ENCODE results near the gene SCNN1A. TPM values are rescaled to one million over a fixed set of nuclear protein-coding genes. Genes with fewer than 3 reads are reported as not detected.

The SCNN1A gene
- total and polyA plus RNA-seq, 4 donors: 86.6 to 312 (median 125) TPM

DNA sequence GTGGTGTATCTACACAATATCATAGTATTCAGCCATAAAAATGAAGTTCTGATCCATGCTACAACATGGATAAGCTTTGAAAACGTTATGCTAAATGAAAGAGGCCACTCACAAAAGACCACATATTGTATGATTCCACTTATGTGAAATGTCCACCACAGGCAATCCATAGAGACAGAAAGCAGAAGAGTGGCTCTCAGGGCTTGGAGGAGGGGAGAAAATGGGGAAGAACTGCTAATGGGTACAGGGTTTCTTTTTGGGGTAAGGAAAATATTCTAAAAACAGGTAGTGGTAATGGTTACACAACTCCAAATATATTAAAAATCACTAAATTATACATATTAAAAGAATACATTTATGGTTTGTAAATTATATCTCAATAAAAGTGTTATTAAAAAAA lies 16.5 kb downstream of the SCNN1A start:
- no peak overlapping the region for H3K4me3 ChIP-seq
- 46 to 62% methylated on average over 1 of the region's 1 CpG for whole genome bisulfite sequencing, 2 donors
- ATAC-seq (ENCODE audit: insufficient read depth, low FRiP score) (no peak), DNase-seq (no peak)
- TF ChIP-seq, protein P1, sequence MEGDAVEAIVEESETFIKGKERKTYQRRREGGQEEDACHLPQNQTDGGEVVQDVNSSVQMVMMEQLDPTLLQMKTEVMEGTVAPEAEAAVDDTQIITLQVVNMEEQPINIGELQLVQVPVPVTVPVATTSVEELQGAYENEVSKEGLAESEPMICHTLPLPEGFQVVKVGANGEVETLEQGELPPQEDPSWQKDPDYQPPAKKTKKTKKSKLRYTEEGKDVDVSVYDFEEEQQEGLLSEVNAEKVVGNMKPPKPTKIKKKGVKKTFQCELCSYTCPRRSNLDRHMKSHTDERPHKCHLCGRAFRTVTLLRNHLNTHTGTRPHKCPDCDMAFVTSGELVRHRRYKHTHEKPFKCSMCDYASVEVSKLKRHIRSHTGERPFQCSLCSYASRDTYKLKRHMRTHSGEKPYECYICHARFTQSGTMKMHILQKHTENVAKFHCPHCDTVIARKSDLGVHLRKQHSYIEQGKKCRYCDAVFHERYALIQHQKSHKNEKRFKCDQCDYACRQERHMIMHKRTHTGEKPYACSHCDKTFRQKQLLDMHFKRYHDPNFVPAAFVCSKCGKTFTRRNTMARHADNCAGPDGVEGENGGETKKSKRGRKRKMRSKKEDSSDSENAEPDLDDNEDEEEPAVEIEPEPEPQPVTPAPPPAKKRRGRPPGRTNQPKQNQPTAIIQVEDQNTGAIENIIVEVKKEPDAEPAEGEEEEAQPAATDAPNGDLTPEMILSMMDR (IDR thresholded peaks at IDR 0.05; ENCODE audit: control extremely low read depth, extremely low read depth): no peak
- no peak overlapping the region for H3K9ac ChIP-seq (ENCODE audit: insufficient read depth in 1 of 2, low read length in 2 of 2)
- no peaks in the 10 kb centered on the region for H3K9me3 ChIP-seq (ENCODE audit: control insufficient read depth in 4 of 4, insufficient read depth in 3 of 4, low read length in 3 of 4)
- H3K4me1 ChIP-seq (ENCODE audit: control insufficient read depth in 5 of 5, insufficient read depth in 5 of 5, low read length in 5 of 5): peaks cover 0 to 14% (median 7%) of the 10 kb centered on the region in 5 donors
- peaks cover 0 to 6% (median 0%) of the 10 kb centered on the region in 4 donors for H3K36me3 ChIP-seq (ENCODE audit: control insufficient read depth in 4 of 4, insufficient read depth in 4 of 4, low read length in 4 of 4)
- H3K27ac ChIP-seq (ENCODE audit: low read depth in 1 of 2, low read length in 1 of 2): no peak overlapping the region
- no peaks in the 10 kb centered on the region for H3K27me3 ChIP-seq (ENCODE audit: control insufficient read depth in 3 of 3, insufficient read depth in 3 of 3, low read length in 2 of 3)

DNA sequence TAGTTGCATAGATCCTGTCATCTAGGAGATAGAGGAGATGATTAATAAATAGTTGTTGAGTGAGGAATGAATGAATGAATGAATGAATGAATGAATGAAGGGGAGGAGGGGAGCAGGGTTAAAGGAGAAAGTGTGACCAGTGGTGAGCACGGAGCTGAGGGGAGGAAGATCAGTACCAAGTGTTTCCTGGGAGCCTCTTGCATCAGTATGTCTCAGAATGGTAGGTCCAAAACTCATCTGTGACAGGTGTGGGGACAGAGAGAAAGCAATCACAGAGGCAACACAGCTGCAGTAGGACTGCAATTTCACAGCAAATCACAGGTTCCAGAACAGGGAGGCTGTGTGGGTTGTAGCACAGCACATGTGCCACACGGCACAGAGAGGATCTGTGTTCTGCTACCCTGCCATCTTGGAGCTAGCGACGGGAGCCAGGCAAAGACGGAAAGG lies 19.0 kb downstream of the SCNN1A start:
- WGBS, 2 donors: 84 to 92% methylated on average over 5 of the region's 5 CpGs
- peaks cover 0 to 14% (median 5%) of the 10 kb centered on the region in 5 donors for H3K4me1 ChIP-seq (ENCODE audit: control insufficient read depth in 5 of 5, insufficient read depth in 5 of 5, low read length in 5 of 5)
- H3K27ac ChIP-seq (ENCODE audit: low read depth in 1 of 2, low read length in 1 of 2): no peak overlapping the region
- no peak overlapping the region for H3K9ac ChIP-seq (ENCODE audit: insufficient read depth in 1 of 2, low read length in 2 of 2)
- H3K27me3 ChIP-seq (ENCODE audit: control insufficient read depth in 3 of 3, insufficient read depth in 3 of 3, low read length in 2 of 3): no peaks in the 10 kb centered on the region
- H3K36me3 ChIP-seq (ENCODE audit: control insufficient read depth in 4 of 4, insufficient read depth in 4 of 4, low read length in 4 of 4): peaks cover 0 to 4% (median 0%) of the 10 kb centered on the region in 4 donors
- DNase-seq (no peak), ATAC-seq (ENCODE audit: insufficient read depth, low FRiP score) (no peak)
- no peaks in the 10 kb centered on the region for H3K9me3 ChIP-seq (ENCODE audit: control insufficient read depth in 4 of 4, insufficient read depth in 3 of 4, low read length in 3 of 4)
- no peak overlapping the region for H3K4me3 ChIP-seq
- TF ChIP-seq, protein P1 (IDR thresholded peaks at IDR 0.05; ENCODE audit: control extremely low read depth, extremely low read depth): no peak

DNA sequence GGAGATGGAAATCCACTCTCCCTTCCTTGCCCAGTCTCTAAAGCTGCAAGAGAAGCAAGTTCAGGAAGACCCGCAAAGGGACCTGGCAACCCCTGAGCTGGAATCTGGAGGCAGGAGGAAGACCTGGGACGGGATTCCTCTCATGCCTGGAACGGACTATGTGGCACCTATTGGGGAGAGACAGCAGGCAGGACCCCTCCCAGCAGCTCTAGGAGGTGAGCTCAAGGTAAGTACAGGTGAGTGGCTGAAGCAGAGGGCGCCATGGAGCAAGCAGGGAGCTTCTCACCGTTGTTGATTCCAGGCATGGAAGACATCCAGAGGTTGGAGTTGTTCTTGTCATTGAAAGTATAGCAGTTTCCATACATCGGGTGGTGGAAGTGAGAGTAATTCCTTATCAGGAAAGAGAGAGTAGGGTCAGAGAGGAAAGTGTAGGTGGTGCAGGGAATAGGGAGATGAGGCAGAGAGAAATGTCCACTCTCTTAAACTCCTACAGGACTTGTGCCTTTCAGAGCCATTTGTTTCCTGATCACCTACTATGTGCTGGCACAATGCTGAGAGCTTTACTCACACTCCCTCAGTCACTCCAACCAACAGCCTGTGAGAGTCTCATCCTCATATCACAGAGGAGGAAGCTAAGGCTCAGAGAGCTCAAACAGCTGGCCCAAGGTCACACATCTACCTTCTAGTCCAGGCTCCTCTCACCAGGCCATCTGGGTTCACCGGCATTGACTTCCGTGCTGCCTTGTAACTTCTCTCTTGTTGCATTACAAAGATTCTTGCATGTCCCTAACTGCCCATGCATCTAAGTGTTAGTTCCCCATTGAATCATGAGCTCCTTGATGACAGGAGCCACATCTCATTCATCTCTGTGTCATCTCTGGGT lies 19.6 kb downstream of the SCNN1A start:
- TF ChIP-seq, protein P1 (IDR thresholded peaks at IDR 0.05; ENCODE audit: control extremely low read depth, extremely low read depth): no peak

More for the DNA sequence above, 19.6 kb downstream of the SCNN1A start:
- ATAC-seq (ENCODE audit: insufficient read depth, low FRiP score) (no peak), DNase-seq (no peak)
- 73 to 80% methylated on average over 8 of the region's 8 CpGs for WGBS, 2 donors
- Histone ChIP-seq H3K9ac (ENCODE audit: insufficient read depth in 1 of 2, low read length in 2 of 2) (no peak overlapping the region), H3K27me3 (ENCODE audit: control insufficient read depth in 3 of 3, insufficient read depth in 3 of 3, low read length in 2 of 3) (no peaks in the 10 kb centered on the region), H3K4me3 (no peak overlapping the region), H3K27ac (ENCODE audit: low read depth in 1 of 2, low read length in 1 of 2) (peak overlapping the region in 1 of 2 donors; percentile 20), H3K9me3 (ENCODE audit: control insufficient read depth in 4 of 4, insufficient read depth in 3 of 4, low read length in 3 of 4) (no peaks in the 10 kb centered on the region), H3K4me1 (ENCODE audit: control insufficient read depth in 5 of 5, insufficient read depth in 5 of 5, low read length in 5 of 5) (peaks cover 0 to 9% (median 4%) of the 10 kb centered on the region in 5 donors), H3K36me3 (ENCODE audit: control insufficient read depth in 4 of 4, insufficient read depth in 4 of 4, low read length in 4 of 4) (peaks cover 0 to 4% (median 0%) of the 10 kb centered on the region in 4 donors)

Measured in lung (tissue), 12 donors.